Measurements from ENCODE around the gene ARHGAP33.

Gene ARHGAP33

DNA sequence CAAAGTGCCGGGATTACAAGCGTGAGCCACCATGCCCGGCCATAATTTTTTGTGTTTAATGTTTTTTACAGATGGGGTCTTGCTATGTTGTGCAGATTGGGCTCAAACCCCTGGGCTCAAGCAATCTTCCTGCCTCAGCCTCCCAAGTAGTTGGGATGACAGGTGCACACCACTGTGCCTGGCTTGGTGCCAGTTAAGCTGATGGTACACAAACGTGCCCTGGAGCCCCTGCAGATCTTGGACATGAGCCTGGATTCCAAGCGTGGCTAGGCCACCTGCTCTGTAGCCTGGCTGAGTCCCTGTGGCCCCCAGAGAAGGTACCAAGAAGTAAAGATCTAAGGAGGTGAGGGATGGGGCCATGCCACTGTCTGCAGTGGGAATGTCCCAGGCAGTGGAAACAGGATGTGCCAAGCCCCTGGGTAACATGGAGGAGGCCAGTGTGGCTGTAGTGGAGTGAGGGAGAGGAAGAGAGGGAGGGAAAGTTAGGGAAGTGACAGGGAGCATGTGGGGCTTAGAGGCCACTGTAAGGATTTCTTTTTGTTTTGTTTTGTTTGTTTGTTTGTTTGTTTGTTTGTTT lies 30.2 kb downstream of the ARHGAP33 start:
- Histone ChIP-seq H3K27ac (ENCODE audit: low read depth, low read length) (no peak overlapping the region), H3K23ac (ENCODE audit: low read length) (no peak overlapping the region), H2AK5ac (ENCODE audit: low read length) (no peak overlapping the region), H3K18ac (ENCODE audit: low read length) (no peak overlapping the region), H3K27me3 (ENCODE audit: insufficient read depth, low read length, poor library complexity) (no peaks in the 10 kb centered on the region), H4K5ac (ENCODE audit: low read length) (no peak overlapping the region), H2BK5ac (ENCODE audit: low read length) (no peak overlapping the region), H2BK120ac (ENCODE audit: low read depth, low read length) (no peak overlapping the region), H3K79me2 (ENCODE audit: control insufficient read depth, insufficient read depth, low read length) (no peaks in the 10 kb centered on the region), H2BK15ac (replicated peaks; ENCODE audit: low read depth) (no peak overlapping the region), H3K4ac (ENCODE audit: low read depth, low read length) (no peak overlapping the region), H4K8ac (ENCODE audit: low read depth, low read length) (no peak overlapping the region), H3K4me3 (ENCODE audit: low read length) (no peak overlapping the region), H3K9ac (ENCODE audit: low read length) (no peak overlapping the region), H3K4me1 (ENCODE audit: control insufficient read depth, low read depth, low read length) (no peaks in the 10 kb centered on the region), H3K4me2 (ENCODE audit: low read length) (no peak overlapping the region), H3K56ac (ENCODE audit: low read length) (no peak overlapping the region), H3K79me1 (ENCODE audit: low read length) (no peaks in the 10 kb centered on the region), H3K36me3 (ENCODE audit: control insufficient read depth, insufficient read depth, low read length) (no peaks in the 10 kb centered on the region)
- DNase-seq = no peak
- WGBS (ENCODE audit: extremely low coverage, insufficient coverage, low lambda C conversion rate) = no CpG with 5 or more reads among the region's 5 CpGs

DNA sequence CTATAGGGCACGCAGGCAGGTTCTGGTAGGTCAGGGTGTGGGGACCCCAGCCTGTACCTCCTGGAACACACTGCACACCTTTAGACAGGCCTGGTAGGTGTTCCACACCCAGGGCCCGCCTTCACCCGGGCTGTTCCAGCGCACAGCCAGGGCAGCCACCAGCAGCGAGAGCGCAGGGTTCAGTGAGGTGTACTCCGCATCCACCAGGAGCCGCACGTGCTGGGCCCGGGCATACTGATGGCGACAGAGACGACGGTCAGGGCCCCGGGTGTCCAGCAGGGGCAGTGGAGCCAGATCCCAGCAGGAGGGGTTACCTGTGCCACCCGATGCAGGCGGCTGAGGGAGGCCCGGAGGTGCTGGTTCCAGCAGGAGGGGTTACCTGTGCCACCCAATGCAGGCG lies 31.2 kb downstream of the ARHGAP33 start:
- Histone ChIP-seq H2BK15ac (replicated peaks; ENCODE audit: low read depth) (no peak overlapping the region), H3K27me3 (ENCODE audit: insufficient read depth, low read length, poor library complexity) (no peaks in the 10 kb centered on the region), H3K18ac (ENCODE audit: low read length) (no peak overlapping the region), H3K27ac (ENCODE audit: low read depth, low read length) (no peak overlapping the region), H3K4me2 (ENCODE audit: low read length) (no peak overlapping the region), H3K4me1 (ENCODE audit: control insufficient read depth, low read depth, low read length) (no peaks in the 10 kb centered on the region), H3K79me1 (ENCODE audit: low read length) (no peaks in the 10 kb centered on the region), H3K4ac (ENCODE audit: low read depth, low read length) (no peak overlapping the region), H3K23ac (ENCODE audit: low read length) (no peak overlapping the region), H3K56ac (ENCODE audit: low read length) (no peak overlapping the region), H3K9ac (ENCODE audit: low read length) (no peak overlapping the region), H3K79me2 (ENCODE audit: control insufficient read depth, insufficient read depth, low read length) (no peaks in the 10 kb centered on the region), H3K4me3 (ENCODE audit: low read length) (no peak overlapping the region), H3K36me3 (ENCODE audit: control insufficient read depth, insufficient read depth, low read length) (no peaks in the 10 kb centered on the region), H2BK120ac (ENCODE audit: low read depth, low read length) (no peak overlapping the region), H2AK5ac (ENCODE audit: low read length) (no peak overlapping the region), H4K8ac (ENCODE audit: low read depth, low read length) (no peak overlapping the region), H4K5ac (ENCODE audit: low read length) (no peak overlapping the region), H2BK5ac (ENCODE audit: low read length) (no peak overlapping the region)
- DNase-seq = no peak
- no CpG with 5 or more reads among the region's 18 CpGs for WGBS (ENCODE audit: extremely low coverage, insufficient coverage, low lambda C conversion rate)

DNA sequence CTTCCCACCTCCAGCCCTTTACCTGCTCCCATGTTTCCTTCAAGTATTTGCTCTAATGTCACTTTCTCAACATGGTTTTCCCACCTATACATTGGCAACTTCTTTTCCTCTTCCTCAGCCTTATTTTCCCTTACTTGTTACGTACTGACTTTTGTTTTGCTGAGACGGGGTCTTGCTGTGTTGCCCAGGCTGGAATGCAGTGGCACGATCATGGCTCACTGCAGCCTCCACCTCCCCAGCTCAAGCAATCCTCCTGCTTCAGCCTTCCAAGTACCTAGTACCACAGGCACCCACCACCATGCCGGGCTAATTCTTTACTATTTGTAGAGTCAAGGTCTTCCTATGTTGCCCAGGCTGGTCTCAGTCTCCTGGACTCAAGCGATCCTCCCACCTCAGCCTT lies 32.3 kb downstream of the ARHGAP33 start:
- no peak overlapping the region for H3K27ac ChIP-seq (ENCODE audit: low read depth, low read length)
- no peak overlapping the region for H2BK120ac ChIP-seq (ENCODE audit: low read depth, low read length)
- H3K4me2 ChIP-seq (ENCODE audit: low read length) = no peak overlapping the region
- no peak overlapping the region for H2BK5ac ChIP-seq (ENCODE audit: low read length)
- no peak overlapping the region for H4K8ac ChIP-seq (ENCODE audit: low read depth, low read length)
- no peak overlapping the region for H3K56ac ChIP-seq (ENCODE audit: low read length)
- H2AK5ac ChIP-seq (ENCODE audit: low read length) = no peak overlapping the region
- no peak overlapping the region for H4K5ac ChIP-seq (ENCODE audit: low read length)
- no peaks in the 10 kb centered on the region for H3K79me2 ChIP-seq (ENCODE audit: control insufficient read depth, insufficient read depth, low read length)
- no peaks in the 10 kb centered on the region for H3K36me3 ChIP-seq (ENCODE audit: control insufficient read depth, insufficient read depth, low read length)
- H3K27me3 ChIP-seq (ENCODE audit: insufficient read depth, low read length, poor library complexity) = no peaks in the 10 kb centered on the region
- no peak overlapping the region for H3K18ac ChIP-seq (ENCODE audit: low read length)
- no peak for DNase-seq
- no peak overlapping the region for H3K23ac ChIP-seq (ENCODE audit: low read length)
- no peaks in the 10 kb centered on the region for H3K4me1 ChIP-seq (ENCODE audit: control insufficient read depth, low read depth, low read length)
- H2BK15ac ChIP-seq (replicated peaks; ENCODE audit: low read depth) = no peak overlapping the region
- H3K79me1 ChIP-seq (ENCODE audit: low read length) = no peaks in the 10 kb centered on the region
- no CpG with 5 or more reads among the region's 5 CpGs for WGBS (ENCODE audit: extremely low coverage, insufficient coverage, low lambda C conversion rate)
- H3K4ac ChIP-seq (ENCODE audit: low read depth, low read length) = no peak overlapping the region
- no peak overlapping the region for H3K4me3 ChIP-seq (ENCODE audit: low read length)
- no peak overlapping the region for H3K9ac ChIP-seq (ENCODE audit: low read length)

DNA sequence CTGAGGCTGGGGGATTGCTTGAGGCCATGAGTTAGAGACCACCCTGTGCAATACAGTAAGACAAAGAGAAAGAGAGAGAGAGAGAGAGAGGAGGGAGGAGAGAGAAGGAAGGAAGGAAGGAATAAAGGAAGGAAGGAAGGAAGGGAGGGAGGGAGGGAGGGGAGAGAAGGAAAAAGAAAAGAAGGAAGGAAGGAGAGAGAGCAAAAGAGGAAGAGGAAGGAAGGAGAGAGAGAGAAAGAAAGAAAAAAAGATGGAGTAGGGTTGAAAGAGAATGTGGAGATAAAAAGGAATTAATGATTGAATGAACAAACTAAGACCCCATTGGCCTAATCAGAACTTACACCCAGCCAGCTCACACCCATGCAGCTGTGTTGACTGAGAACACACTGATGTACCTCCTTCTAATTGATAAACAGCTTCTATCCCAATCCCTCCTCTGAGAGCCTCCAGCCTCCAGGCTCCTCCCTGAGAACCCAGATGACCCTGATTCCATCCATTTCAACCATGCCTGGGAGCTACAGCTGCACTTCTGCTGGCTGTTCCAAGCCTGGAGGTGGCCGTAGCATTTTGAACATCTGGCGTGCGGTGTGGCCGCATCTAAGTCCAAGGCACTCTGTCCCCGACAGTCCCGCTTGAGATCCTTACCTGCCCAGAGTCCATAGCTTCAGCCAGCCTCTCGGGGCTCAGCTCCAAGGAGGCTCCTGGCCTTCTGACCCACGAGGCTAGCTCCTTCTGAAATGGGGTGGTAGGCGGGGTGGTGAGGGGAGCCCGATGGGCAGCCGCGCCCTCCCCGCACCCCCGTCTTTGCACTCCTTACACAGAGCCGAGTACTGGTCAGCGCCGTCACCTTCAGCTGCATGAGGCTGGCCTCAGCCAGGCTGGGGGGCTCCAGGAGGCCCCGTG lies 36.2 kb downstream of the ARHGAP33 start:
- no peaks in the 10 kb centered on the region for H3K79me1 ChIP-seq (ENCODE audit: low read length)
- no peak overlapping the region for H2BK15ac ChIP-seq (replicated peaks; ENCODE audit: low read depth)
- no peaks in the 10 kb centered on the region for H3K27me3 ChIP-seq (ENCODE audit: insufficient read depth, low read length, poor library complexity)
- no CpG with 5 or more reads among the region's 18 CpGs for WGBS (ENCODE audit: extremely low coverage, insufficient coverage, low lambda C conversion rate)
- H3K4me2 ChIP-seq (ENCODE audit: low read length) = no peak overlapping the region
- no peak overlapping the region for H3K9ac ChIP-seq (ENCODE audit: low read length)
- H4K5ac ChIP-seq (ENCODE audit: low read length) = no peak overlapping the region
- no peaks in the 10 kb centered on the region for H3K79me2 ChIP-seq (ENCODE audit: control insufficient read depth, insufficient read depth, low read length)
- no peaks in the 10 kb centered on the region for H3K4me1 ChIP-seq (ENCODE audit: control insufficient read depth, low read depth, low read length)
- H3K4me3 ChIP-seq (ENCODE audit: low read length) = no peak overlapping the region
- H3K23ac ChIP-seq (ENCODE audit: low read length) = no peak overlapping the region
- no peak overlapping the region for H2AK5ac ChIP-seq (ENCODE audit: low read length)
- H3K27ac ChIP-seq (ENCODE audit: low read depth, low read length) = no peak overlapping the region
- H3K36me3 ChIP-seq (ENCODE audit: control insufficient read depth, insufficient read depth, low read length) = no peaks in the 10 kb centered on the region
- H2BK120ac ChIP-seq (ENCODE audit: low read depth, low read length) = no peak overlapping the region
- no peak overlapping the region for H3K4ac ChIP-seq (ENCODE audit: low read depth, low read length)
- H2BK5ac ChIP-seq (ENCODE audit: low read length) = no peak overlapping the region
- H3K56ac ChIP-seq (ENCODE audit: low read length) = no peak overlapping the region
- no peak overlapping the region for H3K18ac ChIP-seq (ENCODE audit: low read length)
- no peak for DNase-seq
- H4K8ac ChIP-seq (ENCODE audit: low read depth, low read length) = no peak overlapping the region

DNA sequence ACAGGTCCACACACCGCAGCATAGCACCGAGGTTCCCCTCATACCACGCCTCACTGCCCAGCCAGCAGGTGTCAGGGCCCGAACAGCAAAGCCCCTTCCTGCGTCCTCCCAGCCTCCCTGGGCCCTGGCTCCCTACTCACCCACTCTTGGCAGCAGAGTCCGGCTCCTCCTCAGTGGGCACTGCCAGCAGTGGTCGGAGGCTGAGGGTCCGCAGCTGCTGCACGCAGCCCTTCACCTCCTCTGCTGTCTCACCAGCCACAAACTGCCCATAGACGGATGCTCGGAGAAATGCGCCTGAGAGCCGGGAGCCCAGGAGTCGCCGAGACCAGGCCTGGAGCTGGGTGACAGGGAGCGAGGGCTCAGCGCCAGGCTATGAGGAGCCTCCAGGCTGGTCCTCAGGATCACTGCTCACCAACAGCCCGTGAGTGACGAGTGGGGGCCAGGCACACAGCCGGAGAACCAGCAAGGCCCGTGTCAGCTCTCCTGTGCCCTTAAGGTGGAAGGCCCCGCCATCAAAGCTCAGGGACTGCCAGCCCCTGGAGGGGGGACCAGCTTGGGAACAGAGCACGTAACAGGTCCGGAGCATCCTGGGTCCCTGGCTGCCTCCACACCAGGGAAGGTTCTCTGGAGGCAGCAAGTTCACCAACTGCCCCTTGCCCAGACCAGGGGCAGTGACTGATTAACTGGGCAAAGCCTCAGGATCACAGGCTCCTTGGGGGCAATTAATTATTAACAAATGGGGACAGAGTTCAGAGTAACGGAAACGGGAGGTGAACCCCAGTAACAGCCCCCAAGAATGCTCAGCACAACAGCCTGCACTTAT lies 37.1 kb downstream of the ARHGAP33 start, which contains the start of gene PRODH2:
TSS of gene PRODH2 (minus strand) at position 626 of the 823 bp plus-strand sequence. CDS start at position 586, 40 bp downstream.
- H3K9ac ChIP-seq (ENCODE audit: low read length) = no peak within 1 kb of the TSS
- no peak within 1 kb of the TSS for H2BK5ac ChIP-seq (ENCODE audit: low read length)
- H3K79me2 ChIP-seq (ENCODE audit: control insufficient read depth, insufficient read depth, low read length) = no peaks in the 10 kb centered on the region
- H3K56ac ChIP-seq (ENCODE audit: low read length) = no peak within 1 kb of the TSS
- no peak within 1 kb of the TSS for H3K18ac ChIP-seq (ENCODE audit: low read length)
- no peak within 1 kb of the TSS for H3K23ac ChIP-seq (ENCODE audit: low read length)
- no peak within 1 kb of the TSS for H4K5ac ChIP-seq (ENCODE audit: low read length)
- no peak within 1 kb of the TSS for H3K4ac ChIP-seq (ENCODE audit: low read depth, low read length)
- H3K4me2 ChIP-seq (ENCODE audit: low read length) = no peak within 1 kb of the TSS
- no peaks in the 10 kb centered on the region for H3K27me3 ChIP-seq (ENCODE audit: insufficient read depth, low read length, poor library complexity)
- no peaks in the 10 kb centered on the region for H3K79me1 ChIP-seq (ENCODE audit: low read length)
- no peaks in the 10 kb centered on the region for H3K36me3 ChIP-seq (ENCODE audit: control insufficient read depth, insufficient read depth, low read length)
- no peak within 1 kb of the TSS for H2AK5ac ChIP-seq (ENCODE audit: low read length)
- no peak within 1 kb of the TSS for H2BK15ac ChIP-seq (replicated peaks; ENCODE audit: low read depth)
- no peak within 1 kb of the TSS for H2BK120ac ChIP-seq (ENCODE audit: low read depth, low read length)
- no peak within 1 kb of the TSS for H4K8ac ChIP-seq (ENCODE audit: low read depth, low read length)
- H3K4me1 ChIP-seq (ENCODE audit: control insufficient read depth, low read depth, low read length) = no peaks in the 10 kb centered on the region
- no peak within 1 kb of the TSS for H3K27ac ChIP-seq (ENCODE audit: low read depth, low read length)
- no peak within 1 kb of the TSS for H3K4me3 ChIP-seq (ENCODE audit: low read length)
- no peak for DNase-seq
- WGBS (ENCODE audit: extremely low coverage, insufficient coverage, low lambda C conversion rate) = no CpG with 5 or more reads among the region's 26 CpGs
